ENCODE results near the gene ERI3. TPM values are rescaled to one million over a fixed set of nuclear protein-coding genes. Genes with fewer than 3 reads are reported as not detected.

The ERI3 gene
- 10 to 100 TPM; 11.2 to 30.4 (median 20.8) TPM for total RNA-seq

- H3K4me1 ChIP-seq: peaks cover 0 to 29% (median 8%) of the 10 kb centered on the region in 4 donors
- intact Hi-C loops (cut with DNase I; ENCODE audit: low total_unique reads) (no loop called here), in situ Hi-C loops (cut with MboI; ENCODE audit: low pct_ligation_motif_present in 1 of 4, low pct_unique_long_range_greater_than_20kb in 1 of 4, low sequenced_read_pairs in 3 of 4) (no loop called here)
- H3K36me3 ChIP-seq: no peaks in the 10 kb centered on the region
- H3K9me3 ChIP-seq: no peaks in the 10 kb centered on the region
- peak within 1 kb of the TSS; percentile 76 to 98 (median 96) for H3K4me3 ChIP-seq
- TF ChIP-seq EP300 (IDR thresholded peaks at IDR 0.05; ENCODE audit: low read depth) (no peak), POLR2A (IDR thresholded peaks at IDR 0.05) (peak; percentile 28), POLR2AphosphoS5 (IDR thresholded peaks at IDR 0.05) (peak; percentile 58 to 75 (median 69)), CTCF (IDR thresholded peaks at IDR 0.05) (no peak)
- peak; percentile 97 for DNase-seq
- no peaks in the 10 kb centered on the region for H3K27me3 ChIP-seq
- H3K27ac ChIP-seq: peak within 1 kb of the TSS; percentile 72 to 86 (median 78)
- 1% methylated on average over 56 of the region's 65 CpGs; no CpG with 5 or more reads in 1 of the 2 donors for WGBS, 2 donors (ENCODE audit: low coverage in 1 of 2)
These were observed at the start of gene ERI3 for GRCh38 chr1:44354840-44355581. TSS of gene ERI3 (minus strand) at chr1:44355257. CDS start at chr1:44355026, 231 bp downstream.

DNA sequence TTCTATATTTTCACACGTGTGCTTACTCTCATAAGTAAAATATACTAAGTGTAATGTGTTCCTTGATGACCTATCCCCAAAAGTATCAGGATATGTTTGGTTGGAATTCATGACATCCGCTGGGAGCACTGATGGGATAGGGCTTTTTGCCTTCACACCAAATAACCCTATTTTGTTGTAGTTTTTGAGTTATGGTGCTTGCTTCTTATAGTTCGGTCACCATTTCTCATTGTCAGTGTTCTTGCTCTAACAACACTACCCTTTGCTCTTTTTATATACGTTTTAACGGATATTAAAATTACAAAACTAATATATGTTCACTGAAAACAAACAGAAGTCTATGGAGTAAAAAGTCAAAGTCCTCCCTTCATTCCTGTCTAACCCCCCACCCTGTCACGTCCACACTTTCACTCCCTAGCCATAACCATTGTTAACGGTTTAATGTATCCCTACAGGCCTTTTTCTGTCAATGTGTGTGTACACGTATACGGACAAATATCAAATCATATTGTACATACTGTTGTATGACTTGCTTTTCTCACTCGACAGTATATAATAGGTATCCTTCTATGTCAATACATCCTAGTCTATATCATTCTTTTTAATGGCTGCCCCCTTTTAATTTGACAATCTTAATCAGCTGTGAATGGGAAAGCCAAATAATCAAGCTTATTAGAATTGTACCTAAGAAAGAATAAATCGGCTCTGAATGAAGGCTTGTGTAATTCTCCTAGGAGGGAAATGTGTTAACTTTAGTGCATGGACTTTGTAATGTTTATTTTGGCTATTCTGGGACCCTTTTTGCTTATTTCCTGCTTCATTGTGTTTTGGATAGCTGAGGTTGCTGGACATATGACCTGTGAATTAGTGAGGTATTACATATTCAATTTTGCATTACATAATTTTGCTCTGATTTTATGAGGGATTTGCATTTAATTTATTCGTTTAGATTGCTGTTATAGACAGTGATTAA lies 46.5 kb upstream of the ERI3 start:
- Histone ChIP-seq H3K36me3 (no peaks in the 10 kb centered on the region), H3K4me3 (no peak overlapping the region), H3K4me1 (peaks cover 12 to 19% (median 18%) of the 10 kb centered on the region in 4 donors), H3K27me3 (peaks cover 97% of the 10 kb centered on the region), H3K27ac (no peak overlapping the region), H3K9me3 (no peaks in the 10 kb centered on the region)
- WGBS, 2 donors (ENCODE audit: low coverage in 1 of 2): 59 to 69% methylated on average over 12 of the region's 12 CpGs
- intact Hi-C loops (cut with DNase I; ENCODE audit: low total_unique reads): no loop called here
- in situ Hi-C loops (cut with MboI; ENCODE audit: low pct_ligation_motif_present in 1 of 4, low pct_unique_long_range_greater_than_20kb in 1 of 4, low sequenced_read_pairs in 3 of 4): no loop called here
- DNase-seq: no peak
- TF ChIP-seq POLR2AphosphoS5 (IDR thresholded peaks at IDR 0.05) (no peak), EP300 (IDR thresholded peaks at IDR 0.05; ENCODE audit: low read depth) (no peak), POLR2A (IDR thresholded peaks at IDR 0.05) (no peak), CTCF (IDR thresholded peaks at IDR 0.05) (no peak)

DNA sequence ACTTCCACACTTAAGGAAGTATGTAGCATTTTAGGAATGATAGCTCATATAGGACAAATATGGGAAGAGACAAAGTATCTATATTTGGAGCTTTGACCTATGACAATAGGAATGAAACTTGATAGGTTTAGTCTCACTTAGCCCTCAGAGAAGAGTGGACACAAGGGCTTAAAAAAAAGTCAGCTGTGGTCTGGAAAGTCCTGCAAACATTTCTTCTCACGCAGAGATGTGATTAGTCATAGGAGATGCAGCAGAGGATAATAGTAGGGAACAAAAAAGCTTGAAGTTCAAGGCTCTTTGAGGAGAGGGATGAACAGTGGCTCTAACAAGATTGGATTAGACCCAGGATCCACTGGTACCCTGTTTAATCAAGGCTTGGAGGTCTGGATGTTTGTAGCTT lies 35.2 kb upstream of the ERI3 start:
- Histone ChIP-seq H3K36me3 (no peaks in the 10 kb centered on the region), H3K27me3 (peaks cover 79% of the 10 kb centered on the region), H3K4me3 (no peak overlapping the region), H3K4me1 (no peaks in the 10 kb centered on the region), H3K27ac (no peak overlapping the region), H3K9me3 (no peaks in the 10 kb centered on the region)
- in situ Hi-C loops (cut with MboI; ENCODE audit: low pct_ligation_motif_present in 1 of 4, low pct_unique_long_range_greater_than_20kb in 1 of 4, low sequenced_read_pairs in 3 of 4) (no loop called here), intact Hi-C loops (cut with DNase I; ENCODE audit: low total_unique reads) (no loop called here)
- DNase-seq: no peak
- no peak for TF ChIP-seq CTCF (IDR thresholded peaks at IDR 0.05)
- TF ChIP-seq POLR2AphosphoS5 (IDR thresholded peaks at IDR 0.05): no peak
- TF ChIP-seq EP300 (IDR thresholded peaks at IDR 0.05; ENCODE audit: low read depth): no peak
- no peak for TF ChIP-seq POLR2A (IDR thresholded peaks at IDR 0.05)
- WGBS, 2 donors (ENCODE audit: low coverage in 1 of 2): 45 to 56% methylated on average over 1 of the region's 1 CpG

- no peak overlapping the region for H3K27ac ChIP-seq
- intact Hi-C loops (cut with DNase I; ENCODE audit: low total_unique reads) (no loop called here), in situ Hi-C loops (cut with MboI; ENCODE audit: low pct_ligation_motif_present in 1 of 4, low pct_unique_long_range_greater_than_20kb in 1 of 4, low sequenced_read_pairs in 3 of 4) (loop anchor here in 1 of 4 donors (10.0 kb wide), 1 partner anchor 195 kb away; no protein-coding TSS in a partner anchor)
- no peaks in the 10 kb centered on the region for H3K4me1 ChIP-seq
- H3K4me3 ChIP-seq: no peak overlapping the region
- TF ChIP-seq EP300 (IDR thresholded peaks at IDR 0.05; ENCODE audit: low read depth) (no peak), CTCF (IDR thresholded peaks at IDR 0.05) (no peak), POLR2AphosphoS5 (IDR thresholded peaks at IDR 0.05) (no peak), POLR2A (IDR thresholded peaks at IDR 0.05) (no peak)
- 63 to 70% methylated on average over 1 of the region's 1 CpG for WGBS, 2 donors (ENCODE audit: low coverage in 1 of 2)
- H3K9me3 ChIP-seq: no peaks in the 10 kb centered on the region
- H3K27me3 ChIP-seq: peaks cover 72% of the 10 kb centered on the region
- H3K36me3 ChIP-seq: no peaks in the 10 kb centered on the region
- DNase-seq: no peak
These were observed 34.4 kb upstream of the ERI3 start for GRCh38 chr1:44389437-44389836.
